Left ventricle myocardium inferior (tissue), 1 donor: ENCODE measurements around the gene MTTP. TPM values are rescaled to one million over a fixed set of nuclear protein-coding genes. Genes with fewer than 3 reads are reported as not detected.

Experiments
- DNase-seq: peaks from one replicate; pipeline ENCODE4 v3.0.0-alpha.2; 2020
- H3K27ac ChIP-seq: fragments of 200-600 bp; replicated peaks from 2 replicates; pipeline ENCODE4 v1.8.0; 2021
- H3K27me3 ChIP-seq: fragments of 200-600 bp; 2 replicates; pipeline ENCODE4 v1.8.0; 2021; ENCODE audit warnings: low read depth
- H3K36me3 ChIP-seq: fragments of 200-600 bp; 2 replicates; pipeline ENCODE4 v1.8.0; 2021
- H3K4me1 ChIP-seq: fragments of 200-600 bp; 2 replicates; pipeline ENCODE4 v1.8.0; 2021
- H3K4me3 ChIP-seq: fragments of 200-600 bp; 2 replicates; pipeline ENCODE4 v1.8.0; 2021; ENCODE audit warnings: mild to moderate bottlenecking, moderate library complexity
- H3K9me3 ChIP-seq: fragments of 200-600 bp; replicated peaks from 2 replicates; pipeline ENCODE4 v1.8.0; 2021
- intact Hi-C: fragments of 100-400 bp; cut with micrococcal nuclease; formaldehyde crosslinking; loops from one replicate; pipeline ENCODE4 v1.11.0; 2022
- total RNA-seq: library from RNA; stranded (reverse); fragmentation: NEBNext Ultra II Directional; extraction: Animal tissue kit (Norgen Biotek cat#: 25700); gene quantifications from one replicate; pipeline ENCODE4 v1.2.1, GENCODE V29; 2021
- TF ChIP-seq, protein P1 (sequence below): fragments of 200-600 bp; IDR thresholded peaks from 2 replicates; pipeline ENCODE4 v1.8.0; 2021; ENCODE audit warnings: antibody characterized with exemption, mild to moderate bottlenecking, borderline replicate concordance
- donor health status: DM: no; HTN: yes; CAD: no; lungs with severe emphysema.

MTTP gene
- total RNA-seq, 1 donor from 2014 or later, result 3.7 TPM

DNA sequence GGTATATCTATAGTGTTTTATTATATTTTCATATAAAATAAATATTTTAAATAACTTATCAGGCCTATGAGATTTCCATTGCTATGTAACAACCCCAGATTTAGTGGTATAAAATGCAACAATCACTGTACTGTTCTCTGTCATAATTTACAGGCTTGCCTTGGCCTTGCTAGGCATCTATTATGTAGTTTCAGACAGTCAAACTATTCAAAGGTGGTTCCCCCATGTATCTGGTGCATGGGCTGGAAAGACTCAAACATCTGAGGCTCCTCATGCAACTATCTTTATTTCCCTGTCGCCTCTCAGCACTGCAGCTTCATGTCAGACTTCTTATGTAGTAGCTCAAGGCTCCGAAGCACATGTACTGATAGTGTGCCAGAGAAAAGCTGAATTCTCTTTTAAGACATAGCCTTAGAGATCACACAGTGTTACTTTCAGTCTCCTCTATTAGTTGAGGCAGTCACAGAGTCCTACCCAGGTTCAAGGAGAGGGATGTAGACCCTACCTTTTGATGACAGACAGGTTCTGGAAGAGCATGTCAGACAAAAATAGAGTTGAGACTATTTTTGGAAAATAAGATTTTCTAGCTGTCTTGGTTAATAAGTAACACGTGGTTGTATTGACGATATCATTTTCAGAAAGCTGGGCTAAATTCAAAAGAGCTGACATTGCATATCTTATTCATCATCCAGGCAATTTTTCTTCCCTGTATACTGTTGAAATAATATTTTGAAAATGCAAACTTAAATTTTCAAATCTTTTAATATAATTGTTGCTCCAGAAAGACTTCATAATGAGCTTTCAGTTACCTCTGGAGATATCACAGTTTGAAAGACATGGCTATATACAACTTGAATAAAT is 19.4 kb downstream of the MTTP start:
- no peaks in the 10 kb centered on the region for H3K9me3 ChIP-seq
- DNase-seq, result no peak
- intact Hi-C loops, result no loop called here
- no peaks in the 10 kb centered on the region for H3K36me3 ChIP-seq
- no peaks in the 10 kb centered on the region for H3K4me1 ChIP-seq
- TF ChIP-seq, protein P1, sequence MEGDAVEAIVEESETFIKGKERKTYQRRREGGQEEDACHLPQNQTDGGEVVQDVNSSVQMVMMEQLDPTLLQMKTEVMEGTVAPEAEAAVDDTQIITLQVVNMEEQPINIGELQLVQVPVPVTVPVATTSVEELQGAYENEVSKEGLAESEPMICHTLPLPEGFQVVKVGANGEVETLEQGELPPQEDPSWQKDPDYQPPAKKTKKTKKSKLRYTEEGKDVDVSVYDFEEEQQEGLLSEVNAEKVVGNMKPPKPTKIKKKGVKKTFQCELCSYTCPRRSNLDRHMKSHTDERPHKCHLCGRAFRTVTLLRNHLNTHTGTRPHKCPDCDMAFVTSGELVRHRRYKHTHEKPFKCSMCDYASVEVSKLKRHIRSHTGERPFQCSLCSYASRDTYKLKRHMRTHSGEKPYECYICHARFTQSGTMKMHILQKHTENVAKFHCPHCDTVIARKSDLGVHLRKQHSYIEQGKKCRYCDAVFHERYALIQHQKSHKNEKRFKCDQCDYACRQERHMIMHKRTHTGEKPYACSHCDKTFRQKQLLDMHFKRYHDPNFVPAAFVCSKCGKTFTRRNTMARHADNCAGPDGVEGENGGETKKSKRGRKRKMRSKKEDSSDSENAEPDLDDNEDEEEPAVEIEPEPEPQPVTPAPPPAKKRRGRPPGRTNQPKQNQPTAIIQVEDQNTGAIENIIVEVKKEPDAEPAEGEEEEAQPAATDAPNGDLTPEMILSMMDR, result no peak
- H3K27me3 ChIP-seq, result no peaks in the 10 kb centered on the region
- no peak overlapping the region for H3K4me3 ChIP-seq
- H3K27ac ChIP-seq, result no peak overlapping the region

DNA sequence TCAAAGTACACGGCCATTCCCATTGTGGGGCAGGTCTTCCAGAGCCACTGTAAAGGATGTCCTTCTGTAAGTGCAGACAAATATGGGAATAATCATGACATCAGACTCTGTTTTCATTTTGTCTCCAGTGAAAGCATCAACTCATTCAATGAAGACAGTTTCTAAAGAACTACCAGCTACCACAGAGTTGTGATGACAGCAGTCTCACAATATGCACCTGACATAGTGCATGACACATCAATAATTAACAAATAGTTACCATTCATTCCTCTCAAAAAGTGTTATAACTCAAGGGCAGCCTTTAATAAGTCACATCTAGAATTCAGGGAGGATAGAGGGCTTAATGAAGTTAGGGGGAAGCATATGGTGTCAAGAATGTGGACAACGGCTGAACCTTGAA is 20.2 kb downstream of the MTTP start:
- no peaks in the 10 kb centered on the region for H3K36me3 ChIP-seq
- TF ChIP-seq, protein P1, result no peak
- H3K9me3 ChIP-seq, result no peaks in the 10 kb centered on the region
- intact Hi-C loops, result no loop called here
- H3K27me3 ChIP-seq, result no peaks in the 10 kb centered on the region
- no peak for DNase-seq
- no peaks in the 10 kb centered on the region for H3K4me1 ChIP-seq
- no peak overlapping the region for H3K27ac ChIP-seq
- no peak overlapping the region for H3K4me3 ChIP-seq

DNA sequence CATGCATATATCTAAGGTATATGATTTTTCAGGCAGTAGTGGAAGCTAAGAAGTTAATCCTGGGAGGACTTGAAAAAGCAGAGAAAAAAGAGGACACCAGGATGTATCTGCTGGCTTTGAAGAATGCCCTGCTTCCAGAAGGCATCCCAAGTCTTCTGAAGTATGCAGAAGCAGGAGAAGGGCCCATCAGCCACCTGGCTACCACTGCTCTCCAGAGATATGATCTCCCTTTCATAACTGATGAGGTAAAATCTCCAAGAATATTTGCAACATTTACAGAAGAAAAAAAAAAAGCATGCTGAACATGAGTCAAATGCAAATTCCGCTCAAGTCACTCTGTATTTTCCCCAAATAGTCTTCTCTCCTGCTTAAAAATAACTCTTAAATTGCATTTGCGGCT is 32.1 kb downstream of the MTTP start:
- Histone ChIP-seq H3K36me3 (no peaks in the 10 kb centered on the region), H3K4me1 (no peaks in the 10 kb centered on the region), H3K4me3 (no peak overlapping the region), H3K27ac (no peak overlapping the region), H3K27me3 (no peaks in the 10 kb centered on the region), H3K9me3 (no peaks in the 10 kb centered on the region)
- intact Hi-C loops, result no loop called here
- no peak for DNase-seq
- TF ChIP-seq, protein P1, result no peak

DNA sequence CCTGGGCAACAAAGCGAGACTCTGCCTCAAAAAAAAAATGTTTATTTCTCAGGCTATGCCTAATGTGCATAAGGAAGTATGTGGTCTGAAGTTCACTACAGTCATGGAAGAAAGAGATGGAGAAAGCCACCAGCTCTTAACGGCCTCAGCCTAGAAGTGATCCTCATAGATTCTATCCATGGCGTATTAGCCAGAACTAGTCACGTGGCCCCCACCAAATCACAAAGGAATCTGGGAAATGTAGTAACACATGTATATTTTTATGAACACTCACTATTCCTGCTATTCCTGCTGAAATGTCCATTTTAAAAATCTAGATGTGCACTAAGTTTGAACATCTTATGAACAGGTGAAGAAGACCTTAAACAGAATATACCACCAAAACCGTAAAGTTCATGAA is 33.8 kb downstream of the MTTP start:
- Histone ChIP-seq H3K9me3 (no peaks in the 10 kb centered on the region), H3K27me3 (no peaks in the 10 kb centered on the region), H3K36me3 (no peaks in the 10 kb centered on the region), H3K27ac (no peak overlapping the region), H3K4me3 (no peak overlapping the region), H3K4me1 (no peaks in the 10 kb centered on the region)
- intact Hi-C loops, result no loop called here
- no peak for DNase-seq
- TF ChIP-seq, protein P1, result no peak

DNA sequence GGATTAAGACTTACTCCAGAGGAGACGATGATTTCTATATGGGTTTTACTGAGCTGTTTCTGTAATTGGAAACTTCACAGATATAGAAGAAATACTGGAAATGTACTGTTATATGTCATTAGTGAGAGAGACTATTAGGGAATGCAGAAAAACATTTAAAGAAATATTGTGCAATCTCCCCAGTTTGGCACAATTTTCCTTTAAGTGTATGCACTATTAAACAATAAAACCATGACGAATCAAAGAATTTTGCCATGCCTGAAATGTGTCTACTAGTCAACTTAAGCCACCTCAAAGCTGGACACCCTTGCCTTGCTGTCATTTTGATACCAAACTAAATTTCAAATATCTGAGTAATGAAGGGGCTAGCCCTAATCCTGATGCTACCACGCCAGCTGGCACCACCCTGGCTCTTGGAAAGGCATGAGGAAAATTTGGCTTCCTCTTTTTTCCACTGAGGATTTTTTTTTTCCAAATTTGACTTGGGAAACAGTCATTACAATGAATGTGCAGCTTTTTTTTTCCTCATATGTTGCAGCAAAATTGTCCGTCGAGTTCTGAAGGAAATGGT is 36.1 kb downstream of the MTTP start:
- intact Hi-C loops, result no loop called here
- H3K27ac ChIP-seq, result no peak overlapping the region

More for the DNA sequence above, 36.1 kb downstream of the MTTP start:
- Histone ChIP-seq H3K36me3 (no peaks in the 10 kb centered on the region), H3K4me1 (peaks cover 7% of the 10 kb centered on the region), H3K4me3 (no peak overlapping the region), H3K27me3 (no peaks in the 10 kb centered on the region), H3K9me3 (no peaks in the 10 kb centered on the region)
- DNase-seq, result no peak
- TF ChIP-seq, protein P1, result no peak
